Activated T-helper 1 cell treated with Interleukin-2 at 50 U/mL for 16 hours (primary cell): ENCODE data around the gene PTPN3.

ENCODE experiments used
- DNase-seq: peaks from one replicate; pipeline ENCODE4 v3.0.0-alpha.2; 2020; ENCODE audit warnings: low read depth

Gene PTPN3

DNA sequence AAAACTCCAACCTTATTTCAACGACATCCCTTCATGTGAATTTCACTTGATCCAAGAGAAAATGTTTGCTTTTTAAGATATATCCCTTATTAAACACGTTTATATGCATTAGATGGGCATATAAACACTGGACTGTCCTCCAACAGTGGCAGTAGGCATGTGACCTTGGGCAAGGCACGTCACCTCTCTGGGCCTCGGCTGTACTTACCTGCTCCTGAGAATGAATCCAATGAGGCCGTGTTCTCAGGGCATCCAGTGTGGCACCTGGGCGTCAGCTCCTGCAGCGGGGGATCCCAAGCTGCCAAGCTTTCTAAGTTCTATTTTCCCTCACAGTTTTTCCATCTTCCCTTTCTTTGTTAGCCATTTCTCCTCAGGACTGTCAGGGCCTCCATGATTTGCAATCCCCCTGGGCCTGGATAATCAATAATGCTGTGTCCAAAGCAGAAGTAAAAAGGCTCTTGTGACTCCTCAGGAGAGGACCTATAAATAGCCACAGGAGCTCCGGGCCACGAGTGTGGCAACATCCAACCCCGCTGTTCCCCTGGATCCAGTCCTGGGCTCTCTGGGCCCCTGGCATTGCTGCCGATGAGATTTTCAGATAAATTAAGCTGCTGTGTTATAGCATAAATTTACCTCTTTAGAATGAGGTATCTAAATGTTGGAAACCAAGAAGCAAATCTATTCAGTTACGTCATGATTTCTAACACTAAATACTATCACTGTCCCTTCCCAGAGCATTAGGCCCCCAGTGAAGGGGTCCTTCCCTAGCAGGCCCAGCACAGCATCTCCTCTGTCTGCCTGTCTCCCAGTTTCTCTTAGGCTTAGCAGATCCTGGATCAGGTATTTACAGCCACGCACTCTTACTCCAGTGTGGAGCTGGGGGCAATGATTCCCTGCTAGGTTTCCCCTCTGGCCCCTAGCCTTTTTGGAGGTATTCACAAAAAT, 76.8 kb downstream of the PTPN3 start:
- no peak for DNase-seq

GRCh38 chr9:109419531-109419930, 78.6 kb downstream of the PTPN3 start:
- DNase-seq: no peak

- DNase-seq: no peak
Observed at GRCh38 chr9:109418827-109419226, 79.3 kb downstream of the PTPN3 start.

DNA sequence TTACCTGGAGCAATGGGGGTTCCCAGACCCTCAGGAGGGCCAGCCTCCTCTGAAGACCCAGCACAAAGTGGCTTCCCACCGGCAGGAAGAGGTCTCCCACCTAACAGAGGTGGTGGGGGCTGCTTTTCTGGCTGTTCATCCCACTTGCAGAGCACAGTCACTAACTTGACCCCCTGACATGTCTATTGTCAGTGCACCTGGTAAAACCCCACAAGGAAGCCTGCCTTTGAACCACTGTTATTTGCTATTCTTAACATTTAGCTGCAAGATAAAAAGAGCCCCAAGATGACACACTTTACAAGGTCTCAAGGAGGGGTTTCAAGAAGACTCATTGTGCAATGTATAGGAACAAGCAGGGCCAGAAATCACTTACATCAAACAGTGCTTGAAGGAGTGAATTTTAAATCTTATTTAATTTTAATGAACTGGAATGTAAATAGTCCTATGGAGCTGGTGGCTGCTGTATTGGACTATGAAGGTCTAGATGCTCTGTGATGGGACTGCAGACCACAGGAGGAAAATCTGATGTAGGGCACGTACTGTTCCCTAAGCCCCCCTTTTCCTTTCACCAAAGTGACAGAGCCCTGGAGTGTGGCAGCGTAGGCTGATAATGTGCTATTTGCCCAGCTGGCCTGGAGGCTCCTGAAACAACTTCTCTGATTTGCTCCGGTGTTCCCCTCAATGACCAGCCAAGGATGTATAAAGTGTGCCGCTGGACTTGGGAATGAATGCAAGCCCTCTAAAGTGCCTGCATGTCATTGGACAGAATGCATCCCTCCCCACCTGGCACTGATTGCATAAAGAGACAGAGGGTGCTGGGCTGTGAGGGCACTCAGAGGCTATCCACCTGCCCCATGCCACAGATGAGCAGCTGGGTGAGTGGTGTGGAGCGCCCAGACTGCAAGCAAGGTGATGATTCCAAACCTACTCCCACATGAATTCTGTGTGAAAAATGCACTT, 80.2 kb downstream of the PTPN3 start:
- no peak for DNase-seq

DNA sequence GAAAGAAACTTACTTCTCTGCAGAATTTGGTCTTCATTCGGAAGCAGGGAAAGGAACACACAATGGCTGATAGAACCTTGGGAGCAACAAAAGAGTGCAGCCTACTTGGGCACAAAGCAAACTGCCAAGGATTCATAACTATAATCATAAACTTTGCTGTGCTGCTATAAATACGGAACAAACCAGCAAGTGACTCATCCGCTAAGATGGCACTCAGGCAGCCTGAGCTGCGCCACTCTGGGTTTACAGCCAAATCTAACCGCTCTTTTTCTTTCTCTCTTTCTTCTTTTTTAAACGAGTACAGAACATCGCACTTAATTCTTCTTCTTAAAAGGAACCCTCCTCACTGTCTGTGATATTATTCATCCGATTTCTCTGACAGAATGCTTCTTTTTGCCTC, 81.1 kb downstream of the PTPN3 start:
- DNase-seq: no peak

- no peak for DNase-seq
Observed at GRCh38 chr9:109416135-109416706, 81.9 kb downstream of the PTPN3 start.

DNA sequence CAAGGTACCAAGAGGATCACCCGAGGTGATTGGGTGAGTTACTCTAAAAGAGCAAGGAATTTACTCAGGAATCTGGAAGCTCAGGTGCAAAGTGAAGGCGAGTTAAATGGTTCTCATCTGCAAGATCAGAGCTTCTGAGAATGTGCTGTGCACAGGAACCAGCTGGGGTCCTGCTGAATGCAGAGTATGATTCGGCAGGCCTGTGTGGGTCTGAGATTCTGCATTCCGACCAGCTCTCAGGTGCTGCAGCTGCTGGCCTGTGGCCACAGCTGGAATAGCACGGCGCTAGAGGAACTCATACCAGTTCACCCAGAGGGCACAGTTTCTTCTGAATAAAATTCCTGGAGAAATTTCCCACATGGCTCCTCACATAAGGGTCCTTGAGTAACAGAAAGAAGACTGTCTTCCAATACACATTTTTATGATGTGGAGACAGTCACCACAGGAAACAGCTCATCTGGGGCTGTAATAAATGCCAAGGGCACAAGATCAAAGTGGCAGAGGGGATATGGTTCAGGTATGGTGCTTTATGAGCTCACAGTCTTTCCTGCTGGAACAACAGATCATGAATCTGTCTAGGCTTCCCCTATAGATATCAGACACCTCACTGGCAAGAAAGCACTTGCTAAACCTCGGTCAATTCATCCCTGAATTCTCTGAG, 83.9 kb downstream of the PTPN3 start:
- no peak for DNase-seq

DNA sequence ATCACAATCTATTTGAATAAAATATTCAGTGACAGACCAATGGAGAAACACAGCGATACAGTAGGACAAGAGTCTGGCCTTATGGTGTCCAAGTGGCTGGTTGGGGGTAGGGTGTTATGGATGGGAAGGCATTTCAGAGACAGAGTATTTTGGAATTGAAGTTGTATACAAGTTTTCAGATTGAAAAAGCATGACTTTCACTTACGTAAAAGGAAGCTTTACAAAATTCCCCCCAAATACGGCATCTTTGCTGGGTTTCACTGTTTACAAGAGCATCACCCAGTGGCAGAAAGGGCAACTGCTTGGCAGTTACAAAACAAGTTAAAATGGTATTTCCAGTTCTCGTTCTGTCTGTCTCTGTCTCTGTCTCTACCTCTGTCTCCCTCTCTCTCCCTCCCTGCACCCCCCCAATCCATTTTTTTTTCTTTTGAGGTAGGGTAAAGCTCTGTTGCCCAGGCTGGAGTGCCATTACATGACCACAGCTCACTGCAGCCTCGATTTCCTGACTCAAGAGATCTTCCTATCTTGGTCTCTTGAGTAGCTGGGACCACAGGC, 86.2 kb downstream of the PTPN3 start:
- no peak for DNase-seq

DNA sequence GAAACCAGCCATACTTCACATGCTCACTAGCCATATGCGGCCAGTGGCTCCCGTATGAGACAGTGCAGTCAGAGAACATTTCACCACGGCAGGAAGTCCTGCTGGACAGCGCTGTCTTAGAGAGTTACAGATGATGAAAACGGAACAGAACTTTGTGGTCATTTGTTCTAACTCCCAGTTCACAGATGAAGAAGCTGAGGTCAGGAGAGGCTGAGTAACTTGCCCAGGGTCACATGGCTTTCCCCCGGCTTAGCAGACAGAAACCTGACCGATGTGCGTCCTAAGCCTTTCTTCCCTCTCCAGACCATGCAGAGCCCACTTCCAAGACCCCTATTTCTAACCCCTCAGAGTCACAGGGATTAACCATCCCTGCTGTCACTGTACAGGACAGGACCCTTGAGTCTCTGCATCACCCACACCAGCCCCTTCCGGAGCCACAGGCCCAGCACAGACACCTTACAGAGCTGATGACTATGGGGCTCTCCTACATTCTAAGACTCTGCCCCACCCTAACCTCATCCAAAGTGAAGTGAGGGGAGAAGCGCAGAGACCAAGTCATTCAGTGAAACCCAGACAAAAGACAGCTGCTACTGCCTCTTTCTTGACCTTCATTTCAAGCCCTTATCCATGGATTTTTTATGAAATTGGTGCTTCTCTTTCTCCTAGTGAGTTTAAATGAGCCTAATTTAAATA, 86.9 kb downstream of the PTPN3 start:
- DNase-seq: no peak

- no peak for DNase-seq
Observed at GRCh38 chr9:109409773-109410397, 88.2 kb downstream of the PTPN3 start.

DNA sequence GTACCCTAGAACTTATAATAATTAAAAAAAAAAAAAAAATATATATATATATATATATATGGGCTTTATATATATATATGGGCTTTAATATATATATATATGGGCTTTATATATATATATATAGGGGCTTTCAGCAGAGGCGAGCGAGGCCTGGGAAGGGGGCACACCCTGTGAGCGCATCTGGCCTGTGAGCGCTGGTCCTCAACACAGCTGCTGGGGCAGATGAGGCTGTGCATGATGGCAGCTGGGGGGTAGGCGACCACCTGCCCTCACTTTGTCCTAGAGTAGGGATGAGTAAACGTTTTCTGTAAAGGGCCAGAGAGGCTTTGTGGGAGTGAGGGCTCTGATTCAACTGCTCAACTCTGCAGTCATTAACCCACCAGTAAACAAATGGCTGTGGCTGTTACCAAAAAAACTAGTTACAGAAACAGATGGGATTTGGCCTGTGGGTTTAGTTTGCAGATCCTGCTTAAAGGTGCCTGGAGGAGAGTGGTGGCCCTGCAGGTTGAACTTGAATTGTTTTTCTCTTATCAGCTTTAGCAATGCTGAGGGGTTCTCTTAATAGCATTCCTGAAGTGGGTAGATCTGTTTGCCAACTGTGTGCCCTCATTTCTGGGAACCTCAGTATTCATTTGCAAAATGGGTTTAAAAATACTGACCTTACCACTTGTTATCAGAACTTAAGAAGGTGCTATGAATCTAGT, 89.2 kb downstream of the PTPN3 start:
- no peak for DNase-seq

GRCh38 chr9:109403766-109404320, 94.3 kb downstream of the PTPN3 start:
- DNase-seq: no peak

DNA sequence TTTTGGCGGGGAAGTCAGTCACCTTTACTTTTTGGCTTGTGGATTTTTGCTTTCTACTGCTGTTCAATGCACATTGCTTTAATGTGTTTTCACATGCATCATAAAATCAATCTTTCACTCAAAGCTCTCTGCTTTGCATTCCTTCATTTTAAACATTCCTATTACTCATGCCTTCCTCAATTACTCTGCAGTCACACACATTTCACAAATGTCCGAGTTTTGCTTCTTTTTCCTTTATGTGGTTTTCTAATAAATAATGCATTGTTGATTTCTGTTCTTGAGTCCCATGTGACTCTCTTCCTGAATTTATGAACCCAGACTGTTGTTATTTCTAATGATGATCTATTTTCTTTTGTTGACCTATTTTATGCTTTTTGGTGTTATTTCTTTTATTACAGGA, 95.0 kb downstream of the PTPN3 start:
- no peak for DNase-seq

DNA sequence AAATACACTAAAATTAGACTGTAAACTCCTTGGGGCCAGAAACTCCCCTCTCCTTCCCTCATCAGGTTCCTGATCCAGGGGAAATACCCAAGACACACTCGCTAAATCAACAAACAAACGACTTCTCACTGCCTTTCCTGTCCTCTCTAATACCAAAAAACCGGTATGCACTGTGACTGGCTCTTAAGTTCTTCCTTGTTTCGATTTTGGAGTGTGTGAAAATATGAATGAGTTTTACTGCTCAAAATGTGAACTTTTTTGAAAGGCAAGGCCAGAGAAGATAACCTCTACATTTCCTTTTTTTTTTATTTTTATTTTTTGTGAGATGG, 96.2 kb downstream of the PTPN3 start:
- DNase-seq: no peak

- no peak for DNase-seq
Observed at GRCh38 chr9:109401169-109401989, 96.7 kb downstream of the PTPN3 start.

DNA sequence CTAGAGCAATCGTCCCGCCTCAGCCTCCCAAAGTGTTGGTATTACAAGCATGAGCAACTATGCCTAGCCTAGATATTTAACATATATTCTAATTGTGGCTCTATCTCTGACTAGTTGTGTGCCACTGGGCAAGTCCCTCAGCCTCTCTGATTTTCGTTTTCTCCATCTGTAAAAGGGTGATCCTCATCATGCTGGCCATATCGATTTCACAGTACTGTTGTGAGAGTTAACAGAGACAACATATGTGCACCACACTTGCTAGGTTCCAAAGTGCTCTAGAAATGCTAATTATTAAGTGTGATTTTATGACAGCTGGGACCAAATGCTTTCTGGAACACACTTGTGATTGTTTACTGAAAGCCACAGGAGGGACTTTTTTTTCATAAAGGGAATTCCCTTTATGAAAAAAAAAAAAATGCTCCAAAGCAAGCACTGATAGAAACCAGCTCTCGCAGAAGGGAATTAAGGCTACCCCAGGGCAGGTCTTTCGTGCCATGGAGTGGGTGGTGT, 98.8 kb downstream of the PTPN3 start:
- DNase-seq: no peak

- DNase-seq: no peak
Observed at GRCh38 chr9:109391176-109391575, 106.9 kb downstream of the PTPN3 start.

GRCh38 chr9:109387856-109388255, 110.3 kb downstream of the PTPN3 start:
- DNase-seq: no peak

GRCh38 chr9:109387206-109387605, 110.9 kb downstream of the PTPN3 start:
- no peak for DNase-seq
